Duodenal mucosa (tissue), 2 donors: ENCODE measurements around the gene FNBP1.

Source experiments
- H3K27ac ChIP-seq: one replicate; pipeline ENCODE4 v1.7.0; 2013; ENCODE audit warnings: low read depth, low read length
- H3K27me3 ChIP-seq, 2 donors: one replicate each; pipeline ENCODE4 v1.7.0; 2013; ENCODE audit warnings: low read length in 2 of 2, control low read depth in 1 of 2; ENCODE audit not compliant: insufficient read depth in 2 of 2, control insufficient read depth in 1 of 2
- H3K36me3 ChIP-seq, 2 donors: one replicate each; pipeline ENCODE4 v1.7.0; 2013; ENCODE audit warnings: low read length in 2 of 2, control low read depth in 1 of 2; ENCODE audit not compliant: insufficient read depth in 2 of 2, control insufficient read depth in 1 of 2
- H3K4me1 ChIP-seq, 2 donors: one replicate each; pipeline ENCODE4 v1.7.0; 2013; ENCODE audit warnings: low read length in 2 of 2, control low read depth in 1 of 2; ENCODE audit not compliant: insufficient read depth in 2 of 2, control insufficient read depth in 1 of 2
- H3K4me3 ChIP-seq, 2 donors: one replicate each; pipeline ENCODE4 v1.7.0; 2013; ENCODE audit warnings: low read length in 2 of 2, low read depth in 1 of 2
- H3K9ac ChIP-seq, 2 donors: one replicate each; pipeline ENCODE4 v1.7.0; 2013; ENCODE audit warnings: low read length in 2 of 2, low read depth in 1 of 2
- H3K9me3 ChIP-seq, 2 donors: one replicate each; pipeline ENCODE4 v1.7.0; 2013; ENCODE audit warnings: low read length in 2 of 2, control low read depth in 1 of 2; ENCODE audit not compliant: control insufficient read depth in 1 of 2

Gene FNBP1

GRCh38 chr9:129858167-129858962 lies 184.6 kb downstream of the FNBP1 start:
- no peaks in the 10 kb centered on the region for H3K4me1 ChIP-seq
- H3K9me3 ChIP-seq: no peaks in the 10 kb centered on the region
- no peak overlapping the region for H3K9ac ChIP-seq
- no peak overlapping the region for H3K4me3 ChIP-seq
- H3K27ac ChIP-seq: no peak overlapping the region
- H3K36me3 ChIP-seq: peaks cover 14 to 73% of the 10 kb centered on the region in 2 donors
- no peaks in the 10 kb centered on the region for H3K27me3 ChIP-seq

GRCh38 chr9:129857207-129857606 lies 185.8 kb downstream of the FNBP1 start:
- H3K27ac ChIP-seq: no peak overlapping the region
- no peak overlapping the region for H3K4me3 ChIP-seq
- H3K36me3 ChIP-seq: peaks cover 20 to 77% of the 10 kb centered on the region in 2 donors
- H3K27me3 ChIP-seq: no peaks in the 10 kb centered on the region
- no peaks in the 10 kb centered on the region for H3K9me3 ChIP-seq
- no peaks in the 10 kb centered on the region for H3K4me1 ChIP-seq
- H3K9ac ChIP-seq: no peak overlapping the region

GRCh38 chr9:129854588-129855110 lies 188.3 kb downstream of the FNBP1 start:
- H3K27ac ChIP-seq: no peak overlapping the region
- peaks cover 22 to 80% of the 10 kb centered on the region in 2 donors for H3K36me3 ChIP-seq

GRCh38 chr9:129853614-129854013 lies 189.4 kb downstream of the FNBP1 start:
- Histone ChIP-seq H3K4me1 (no peaks in the 10 kb centered on the region), H3K9me3 (no peaks in the 10 kb centered on the region), H3K4me3 (no peak overlapping the region), H3K27me3 (no peaks in the 10 kb centered on the region), H3K9ac (no peak overlapping the region), H3K27ac (no peak overlapping the region), H3K36me3 (peaks cover 18 to 77% of the 10 kb centered on the region in 2 donors)

More at GRCh38 chr9:129854588-129855110, 188.3 kb downstream of the FNBP1 start:
- Histone ChIP-seq H3K4me1 (no peaks in the 10 kb centered on the region), H3K9ac (no peak overlapping the region), H3K4me3 (no peak overlapping the region), H3K27me3 (no peaks in the 10 kb centered on the region), H3K9me3 (no peaks in the 10 kb centered on the region)

- no peak overlapping the region for H3K9ac ChIP-seq
- no peaks in the 10 kb centered on the region for H3K9me3 ChIP-seq
- H3K4me1 ChIP-seq: no peaks in the 10 kb centered on the region
- no peak overlapping the region for H3K27ac ChIP-seq
- H3K4me3 ChIP-seq: no peak overlapping the region
- no peaks in the 10 kb centered on the region for H3K27me3 ChIP-seq
- H3K36me3 ChIP-seq: peaks cover 11 to 66% of the 10 kb centered on the region in 2 donors
Observed at GRCh38 chr9:129852579-129852978, 190.4 kb downstream of the FNBP1 start.

- Histone ChIP-seq H3K9me3 (no peaks in the 10 kb centered on the region), H3K36me3 (peaks cover 11 to 60% of the 10 kb centered on the region in 2 donors), H3K4me3 (no peak overlapping the region), H3K4me1 (no peaks in the 10 kb centered on the region), H3K27ac (no peak overlapping the region), H3K27me3 (no peaks in the 10 kb centered on the region), H3K9ac (no peak overlapping the region)
Observed at GRCh38 chr9:129851821-129852220, 191.2 kb downstream of the FNBP1 start.

- Histone ChIP-seq H3K4me1 (no peaks in the 10 kb centered on the region), H3K9ac (no peak overlapping the region), H3K27ac (no peak overlapping the region), H3K27me3 (no peaks in the 10 kb centered on the region), H3K9me3 (no peaks in the 10 kb centered on the region), H3K4me3 (no peak overlapping the region), H3K36me3 (peaks cover 11 to 52% of the 10 kb centered on the region in 2 donors)
Observed at GRCh38 chr9:129850821-129851550, 192.0 kb downstream of the FNBP1 start.

- H3K36me3 ChIP-seq: peaks cover 11 to 44% of the 10 kb centered on the region in 2 donors
- no peaks in the 10 kb centered on the region for H3K4me1 ChIP-seq
- H3K9me3 ChIP-seq: no peaks in the 10 kb centered on the region
- no peak overlapping the region for H3K4me3 ChIP-seq
- H3K9ac ChIP-seq: no peak overlapping the region
- no peaks in the 10 kb centered on the region for H3K27me3 ChIP-seq
- H3K27ac ChIP-seq: no peak overlapping the region
Observed at GRCh38 chr9:129849901-129850300, 193.1 kb downstream of the FNBP1 start.

GRCh38 chr9:129848712-129849441 lies 194.1 kb downstream of the FNBP1 start:
- Histone ChIP-seq H3K36me3 (peaks cover 11 to 34% of the 10 kb centered on the region in 2 donors), H3K9ac (no peak overlapping the region), H3K9me3 (no peaks in the 10 kb centered on the region), H3K27me3 (no peaks in the 10 kb centered on the region), H3K4me1 (no peaks in the 10 kb centered on the region), H3K4me3 (no peak overlapping the region), H3K27ac (no peak overlapping the region)
